ENCODE results near the gene CD82. TPM values are rescaled to one million over a fixed set of nuclear protein-coding genes. Genes with fewer than 3 reads are reported as not detected.
"Not testable (repeated sequence)": the region's sequence is repeated elsewhere in the genome, so short reads cannot be mapped to it uniquely, and the experiment has no call there.

Gene CD82
- total RNA-seq, 3 donors from 2014 or later: 12.0 to 40.4 (median 38.0) TPM

DNA sequence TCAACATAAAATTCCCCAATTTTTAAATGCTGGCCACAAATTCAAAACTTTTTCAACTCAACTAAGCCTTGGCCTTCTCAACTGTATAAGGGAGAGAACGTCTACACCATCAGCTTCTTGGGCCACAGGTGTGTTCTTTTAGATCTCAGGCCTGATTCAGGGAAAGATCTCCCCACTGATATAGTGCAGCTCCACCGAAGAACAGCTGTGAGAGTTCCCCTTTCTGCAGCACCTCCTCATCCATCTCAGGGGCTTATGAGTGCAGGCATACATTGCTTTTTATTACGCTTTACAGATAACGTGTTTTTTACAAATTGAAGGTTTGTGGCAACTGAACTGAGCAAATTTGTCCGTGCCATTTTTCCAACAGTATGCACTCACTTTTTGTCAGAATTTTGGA lies 8.0 kb upstream of the CD82 start:
- no peak for DNase-seq (ENCODE audit: low spot score in 2 of 2)
- H3K27ac ChIP-seq: no peak overlapping the region
- no peaks in the 10 kb centered on the region for H3K36me3 ChIP-seq
- peaks cover 0 to 6% of the 10 kb centered on the region in 2 donors for H3K9me3 ChIP-seq
- intact Hi-C loops (cut with DNase I; ENCODE audit: low total_unique reads): no loop called here
- H3K4me3 ChIP-seq: no peak overlapping the region
- H3K27me3 ChIP-seq: no peaks in the 10 kb centered on the region
- TF ChIP-seq POLR2AphosphoS5 (IDR thresholded peaks at IDR 0.05): no peak
- no peak for TF ChIP-seq CTCF (IDR thresholded peaks at IDR 0.05)
- TF ChIP-seq POLR2A (IDR thresholded peaks at IDR 0.05): no peak
- peaks cover 0 to 5% of the 10 kb centered on the region in 2 donors for H3K4me1 ChIP-seq

DNA sequence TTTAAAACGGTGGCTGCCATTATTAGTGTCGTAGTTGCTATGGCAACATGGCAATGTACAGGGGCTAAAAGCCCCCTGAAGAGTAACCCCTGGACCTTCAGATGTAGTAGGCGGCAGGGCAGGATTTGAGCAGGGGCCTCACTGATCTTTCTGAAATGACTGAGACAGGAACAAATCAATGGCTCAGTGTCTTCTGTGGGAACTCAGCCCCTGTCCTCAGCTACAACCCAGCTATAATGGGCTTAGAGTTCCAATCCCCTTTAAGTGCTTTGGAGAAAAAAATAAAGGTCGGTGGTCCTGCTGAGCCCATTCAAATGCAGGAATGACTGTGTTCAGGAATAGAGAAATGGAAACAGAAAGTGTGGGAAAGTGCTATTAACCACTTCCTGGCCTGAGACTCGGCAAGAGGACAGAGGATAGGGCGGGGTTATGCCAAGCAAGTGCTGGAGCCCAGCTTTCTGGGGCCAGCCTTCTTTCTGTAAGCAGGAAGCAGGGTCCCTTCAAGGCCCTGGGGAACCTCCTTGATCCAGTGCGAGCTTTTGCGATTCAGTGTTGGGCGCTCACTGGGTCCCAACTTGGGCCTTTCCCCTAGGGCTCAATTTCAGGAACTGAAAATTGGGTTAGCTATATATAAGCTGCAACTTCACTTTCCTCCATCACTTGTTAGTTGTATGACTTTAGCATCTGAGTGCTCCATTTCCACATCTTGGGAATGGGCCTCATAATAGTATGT lies 6.1 kb upstream of the CD82 start:
- Histone ChIP-seq H3K9me3 (no peaks in the 10 kb centered on the region), H3K36me3 (no peaks in the 10 kb centered on the region), H3K27ac (no peak overlapping the region), H3K4me3 (no peak overlapping the region), H3K4me1 (peaks cover 4 to 16% of the 10 kb centered on the region in 2 donors), H3K27me3 (no peaks in the 10 kb centered on the region)
- TF ChIP-seq CTCF (IDR thresholded peaks at IDR 0.05): no peak
- no peak for TF ChIP-seq POLR2A (IDR thresholded peaks at IDR 0.05)
- no peak for TF ChIP-seq POLR2AphosphoS5 (IDR thresholded peaks at IDR 0.05)
- intact Hi-C loops (cut with DNase I; ENCODE audit: low total_unique reads): no loop called here
- DNase-seq (ENCODE audit: low spot score in 2 of 2): no peak

GRCh38 chr11:44559940-44560300 lies 5.5 kb upstream of the CD82 start:
- H3K4me3 ChIP-seq; H3K9me3 ChIP-seq; H3K36me3 ChIP-seq; H3K27me3 ChIP-seq; DNase-seq (ENCODE audit: low spot score in 2 of 2); H3K27ac ChIP-seq: not testable (repeated sequence)
- peaks cover 7 to 16% of the 10 kb centered on the region in 2 donors for H3K4me1 ChIP-seq
- intact Hi-C loops (cut with DNase I; ENCODE audit: low total_unique reads): loop anchor here (2.0 kb wide), 1 partner anchor 55 kb away; no protein-coding TSS in a partner anchor

- no peak overlapping the region for H3K27ac ChIP-seq
- H3K4me1 ChIP-seq: peaks cover 7 to 20% of the 10 kb centered on the region in 2 donors
- DNase-seq (ENCODE audit: low spot score in 2 of 2): no peak
- H3K9me3 ChIP-seq: no peaks in the 10 kb centered on the region
- TF ChIP-seq POLR2AphosphoS5 (IDR thresholded peaks at IDR 0.05) (no peak), POLR2A (IDR thresholded peaks at IDR 0.05) (no peak), CTCF (IDR thresholded peaks at IDR 0.05) (no peak)
- H3K27me3 ChIP-seq: no peaks in the 10 kb centered on the region
- intact Hi-C loops (cut with DNase I; ENCODE audit: low total_unique reads): loop anchor here (2.0 kb wide), 1 partner anchor 53 kb away; no protein-coding TSS in a partner anchor
- H3K36me3 ChIP-seq: no peaks in the 10 kb centered on the region
- no peak overlapping the region for H3K4me3 ChIP-seq
These were observed 4.1 kb upstream of the CD82 start for GRCh38 chr11:44561275-44561805.

- intact Hi-C loops (cut with DNase I; ENCODE audit: low total_unique reads): loop anchor here (2.0 kb wide), 1 partner anchor 53 kb away; no protein-coding TSS in a partner anchor
- peak overlapping the region in 1 of 2 donors; percentile 98 for H3K27ac ChIP-seq
- TF ChIP-seq POLR2AphosphoS5 (IDR thresholded peaks at IDR 0.05) (no peak), CTCF (IDR thresholded peaks at IDR 0.05) (no peak), POLR2A (IDR thresholded peaks at IDR 0.05) (no peak)
- DNase-seq (ENCODE audit: low spot score in 2 of 2): no peak
- H3K9me3 ChIP-seq: no peaks in the 10 kb centered on the region
- peaks cover 7 to 16% of the 10 kb centered on the region in 2 donors for H3K4me1 ChIP-seq
- H3K36me3 ChIP-seq: no peaks in the 10 kb centered on the region
- no peaks in the 10 kb centered on the region for H3K27me3 ChIP-seq
- no peak overlapping the region for H3K4me3 ChIP-seq
These were observed 3.3 kb upstream of the CD82 start for GRCh38 chr11:44561964-44562734.

All from breast epithelium (tissue), 4 donors.